Measurements from ENCODE around the gene KLHDC4. TPM values are rescaled to one million over a fixed set of nuclear protein-coding genes. Genes with fewer than 3 reads are reported as not detected.

Gene KLHDC4
- total and polyA plus RNA-seq, 2 of the 4 experiments (the other 2 are of a cell fraction): 13.6 to 19.0 TPM

DNA sequence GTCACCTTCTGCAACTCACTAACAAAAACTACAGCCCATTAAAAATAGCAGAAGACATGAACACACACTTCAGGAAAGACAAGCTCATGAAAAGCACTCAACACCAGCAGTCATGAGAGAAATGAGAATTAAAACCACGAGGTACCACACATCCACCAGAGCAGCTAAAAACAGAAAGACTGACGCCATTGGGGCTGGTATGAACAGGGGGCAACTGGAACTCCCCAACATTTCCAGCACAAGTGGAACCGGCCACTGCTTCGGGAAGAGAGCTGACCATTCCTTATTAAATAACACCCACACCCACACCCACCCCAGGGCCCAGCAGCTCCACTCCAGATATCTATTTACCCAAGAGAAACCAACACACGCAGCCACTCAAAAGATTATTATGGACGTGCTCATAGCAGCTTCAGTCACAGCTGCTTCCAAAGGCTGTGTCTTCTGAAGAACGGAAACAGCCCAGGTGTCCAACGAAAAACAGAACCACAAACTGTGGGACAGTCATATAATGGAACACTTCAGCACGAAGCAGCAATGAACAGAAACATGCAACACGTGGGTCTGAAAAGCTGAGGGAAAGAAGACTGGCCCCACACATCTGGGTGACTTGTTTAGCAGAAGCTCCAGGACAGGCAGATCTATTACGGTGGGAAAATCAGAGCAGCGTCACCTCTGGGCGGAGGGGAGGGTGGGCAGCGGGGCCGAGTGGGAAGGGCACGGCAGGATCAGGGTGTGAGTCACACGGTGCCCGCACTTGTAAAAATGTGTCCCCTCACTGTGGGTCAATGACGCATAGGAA lies 41.1 kb downstream of the KLHDC4 start:
- H3K79me1 ChIP-seq (ENCODE audit: low read depth in 1 of 2, low read length in 2 of 2): peaks cover 11 to 38% of the 10 kb centered on the region in 2 experiments; a peak in 3 of 4 replicates
- H2AK9ac ChIP-seq (replicated peaks; ENCODE audit: low read depth, low read length, poor library complexity): peak overlapping the region; percentile 35
- H3K9me3 ChIP-seq (ENCODE audit: control insufficient read depth, insufficient read depth, low read length): no peaks in the 10 kb centered on the region
- WGBS, 2 experiments (ENCODE audit: extremely low coverage in 2 of 2, insufficient read length in 1 of 2): 91% methylated on average over 14 of the region's 19 CpGs; no CpG with 5 or more reads in 1 of the 2 experiments
- H2BK120ac ChIP-seq (ENCODE audit: low read depth, low read length): no peak overlapping the region
- no TSS peak for BruUV-seq (replicated peaks)
- no peak for TF ChIP-seq RFX5 (IDR thresholded peaks at IDR 0.05; ENCODE audit: low read depth, low read length)
- no peak overlapping the region for H3K23ac ChIP-seq (ENCODE audit: low read depth, low read length)
- intact Hi-C loops (cut with micrococcal nuclease) (no loop called here), dilution Hi-C loops (cut with HindIII; ENCODE audit: low sequenced_read_pairs, unreplicated experiment) (no loop called here), in situ Hi-C loops (cut with MboI; ENCODE audit: low sequenced_read_pairs) (no loop called here)
- DNase-seq: no peak
- no peak overlapping the region for H4K91ac ChIP-seq (ENCODE audit: insufficient read depth, low read depth, low read length)
- peaks cover 10% of the 10 kb centered on the region; the same call in 1 of the 2 replicates for H3K4me1 ChIP-seq (ENCODE audit: control insufficient read depth, insufficient read depth, low read length)
- no peak overlapping the region for H3K27ac ChIP-seq (ENCODE audit: insufficient read depth, low read length)
- CTCF ChIA-PET: no interaction called here
- no peak overlapping the region for H2BK20ac ChIP-seq (ENCODE audit: low read depth, low read length)
- no peak overlapping the region for H3K4me3 ChIP-seq (ENCODE audit: insufficient read depth, low read depth, low read length)
- no peak overlapping the region for H3K4me2 ChIP-seq (ENCODE audit: low read depth, low read length)
- peaks cover 11% of the 10 kb centered on the region for H3K36me3 ChIP-seq (ENCODE audit: control insufficient read depth, insufficient read depth, low read length)
- ATAC-seq (ENCODE audit: low read depth): no peak
- no peak overlapping the region for H4K8ac ChIP-seq (ENCODE audit: low read depth in 2 of 2, low read length in 2 of 2)
- H3K56ac ChIP-seq (ENCODE audit: extremely low read depth, insufficient read depth, low read length): no peak overlapping the region
- no peak overlapping the region for H4K5ac ChIP-seq (ENCODE audit: low read depth, low read length)
- no peak overlapping the region for H3K18ac ChIP-seq (ENCODE audit: low read depth, low read length)
- H3K14ac ChIP-seq (replicated peaks; ENCODE audit: low read depth, low read length): no peak overlapping the region
- no peak overlapping the region for H3K9ac ChIP-seq (ENCODE audit: low read depth, low read length)
- H3K4ac ChIP-seq (ENCODE audit: low read depth, low read length): no peak overlapping the region
- peaks cover 29% of the 10 kb centered on the region for H4K20me1 ChIP-seq (ENCODE audit: insufficient read depth, low read length)
- H2AK5ac ChIP-seq (ENCODE audit: low read depth, low read length): no peak overlapping the region
- no peak overlapping the region for H2AFZ ChIP-seq (replicated peaks; ENCODE audit: low read length, poor library complexity)
- peaks cover 12% of the 10 kb centered on the region; the same call in 1 of the 2 replicates for H3K9me1 ChIP-seq (ENCODE audit: insufficient read depth, low read length)
- POLR2A ChIA-PET (ENCODE audit: unreplicated experiment): no interaction called here
- H2BK15ac ChIP-seq (ENCODE audit: low read depth, low read length): no peak overlapping the region
- H3K27me3 ChIP-seq (ENCODE audit: control insufficient read depth, insufficient read depth, low read length): no peaks in the 10 kb centered on the region
- no peak overlapping the region for H2BK5ac ChIP-seq (ENCODE audit: low read depth, low read length, poor library complexity, severe bottlenecking)

Measured in IMR-90 (cell line).